ENCODE measurements around the gene EDRF1. TPM values are rescaled to one million over a fixed set of nuclear protein-coding genes. Genes with fewer than 3 reads are reported as not detected.

Gene EDRF1
- total and polyA plus RNA-seq, 2 of the 8 experiments (the other 6 are each of a cell fraction or from before 2014, with no cell fraction given), result 19.9 to 37.8 TPM

GRCh38 chr10:125734823-125735222, 15.3 kb downstream of the EDRF1 start:
- H3K23ac ChIP-seq (ENCODE audit: insufficient read length), result no peak overlapping the region
- H3K4ac ChIP-seq (replicated peaks; ENCODE audit: insufficient read length, low read depth, low read length), result no peak overlapping the region
- H3K9ac ChIP-seq (replicated peaks in 1 of 4; ENCODE audit: extremely low read depth in 1 of 4, low read depth in 3 of 4, low read length in 3 of 4), result no peak overlapping the region
- no peak overlapping the region for H2BK20ac ChIP-seq (ENCODE audit: low read length)
- H4K5ac ChIP-seq (ENCODE audit: insufficient read length, low read depth, low read length), result no peak overlapping the region
- no peak overlapping the region for H2BK12ac ChIP-seq (ENCODE audit: low read depth, low read length)
- no peaks in the 10 kb centered on the region for H3K79me2 ChIP-seq (ENCODE audit: control insufficient read depth in 1 of 2, insufficient read depth in 2 of 2, low read length in 2 of 2)
- H2BK15ac ChIP-seq (ENCODE audit: low read length), result no peak overlapping the region
- H2AFZ ChIP-seq (ENCODE audit: low read length), result no peak overlapping the region
- no peak for FAIRE-seq
- no peaks in the 10 kb centered on the region for H3K9me3 ChIP-seq (ENCODE audit: insufficient read depth in 2 of 2, low read depth in 1 of 2, low read length in 1 of 2)
- H3K27me3 ChIP-seq (replicated peaks in 1 of 4; ENCODE audit: control insufficient read depth in 3 of 4, extremely low read depth in 1 of 4, insufficient read depth in 3 of 4, low read length in 3 of 4), result no peaks in the 10 kb centered on the region
- no peak for DNase-seq (ENCODE audit: low read depth in 1 of 2, low spot score in 2 of 2)
- H3K4me2 ChIP-seq (ENCODE audit: insufficient read depth in 1 of 2, low read depth in 2 of 2, low read length in 2 of 2), result no peak overlapping the region
- no peaks in the 10 kb centered on the region for H3K4me1 ChIP-seq (replicated peaks in 1 of 4; ENCODE audit: control insufficient read depth in 3 of 4, insufficient read depth in 4 of 4, low read length in 3 of 4)
- no peak overlapping the region for H4K8ac ChIP-seq (ENCODE audit: extremely low read depth, insufficient read depth, low read length)
- H4K20me1 ChIP-seq (replicated peaks in 1 of 2; ENCODE audit: control insufficient read depth in 1 of 2, insufficient read depth in 2 of 2, low read length in 2 of 2), result peaks cover 0 to 6% of the 10 kb centered on the region in 2 experiments
- H3K79me1 ChIP-seq (ENCODE audit: low read depth, low read length), result no peaks in the 10 kb centered on the region
- H2AK5ac ChIP-seq (ENCODE audit: low read depth, low read length), result no peak overlapping the region
- H3K14ac ChIP-seq (ENCODE audit: insufficient read length), result no peak overlapping the region
- 91% methylated on average over 1 of the region's 1 CpG; no CpG with 5 or more reads in 1 of the 2 experiments for WGBS, 2 experiments (ENCODE audit: extremely low coverage in 1 of 2, insufficient coverage in 1 of 2, insufficient read length in 1 of 2, insufficient replicate concordance in 2 of 2, low coverage in 1 of 2, low lambda C conversion rate in 2 of 2, missing lambda C conversion rate in 1 of 2)
- H4K91ac ChIP-seq (replicated peaks; ENCODE audit: insufficient read length, low read length), result no peak overlapping the region
- H3K4me3 ChIP-seq (ENCODE audit: extremely low read depth in 1 of 4, insufficient read depth in 2 of 4, low read depth in 3 of 4, low read length in 4 of 4), result no peak overlapping the region
- H3K36me3 ChIP-seq (ENCODE audit: control insufficient read depth in 2 of 4, insufficient read depth in 4 of 4, low read length in 3 of 4), result peaks cover 28 to 93% (median 84%) of the 10 kb centered on the region in 4 experiments
- POLR2A ChIA-PET (ENCODE audit: partially characterized antibody), result no interaction called here
- H3K23me2 ChIP-seq (ENCODE audit: low read depth, low read length), result no peaks in the 10 kb centered on the region
- no peak overlapping the region for H2BK5ac ChIP-seq (ENCODE audit: low read depth, low read length)
- H3K27ac ChIP-seq (ENCODE audit: low read depth, low read length), result no peak overlapping the region
- no peak for TF ChIP-seq SIN3A (conservative IDR thresholded peaks at IDR 0.05 in 1 of 2, IDR thresholded peaks at IDR 0.05 in 1 of 2; ENCODE audit: low read depth in 1 of 2, low read length in 2 of 2)
- TF ChIP-seq CTCF (IDR thresholded peaks at IDR 0.05; ENCODE audit: control extremely low read depth in 1 of 3, insufficient read depth in 1 of 3, low read depth in 1 of 3, low read length in 3 of 3), result peak in 1 of 3 experiments; percentile 29; a peak in 1 of 4 replicates
- CTCF ChIA-PET (ENCODE audit: partially characterized antibody), result interaction anchor here (0.6 kb wide), 1 partner anchor 51 kb away, joined by 4 read pairs; no protein-coding TSS in a partner anchor
- no peak overlapping the region for H3K56ac ChIP-seq (replicated peaks; ENCODE audit: insufficient read length, low read depth, low read length)
- no peak overlapping the region for H2BK120ac ChIP-seq (replicated peaks; ENCODE audit: low read depth, low read length)
- H3K18ac ChIP-seq (ENCODE audit: extremely low read depth, low read length), result no peak overlapping the region
